CD4-positive, alpha-beta T cell (primary cell): ENCODE results near the gene TIPRL. TPM values are rescaled to one million over a fixed set of nuclear protein-coding genes. Genes with fewer than 3 reads are reported as not detected.

Experiments
- ATAC-seq: fragments of 200-7000 bp; cut with Tn5 transposase; one replicate; pipeline ENCODE4 v1.10.0; 2022; ENCODE audit warnings: mild to moderate bottlenecking; ENCODE audit not compliant: poor library complexity
- CTCF ChIA-PET: fragments of 350-600 bp; sonication (Branson Sonifier 250); formaldehyde crosslinking; loops from one replicate; lab custom pipeline; 2021; ENCODE audit warnings: antibody characterized with exemption, inconsistent platforms; lab: Charles Lee
- POLR2A ChIA-PET: fragments of 350-600 bp; sonication (Branson Sonifier 250); formaldehyde crosslinking; loops from one replicate; lab custom pipeline; 2021; ENCODE audit warnings: antibody characterized with exemption, inconsistent platforms; lab: Charles Lee
- DNase-seq, 14 experiments: peaks; one replicate each; pipeline ENCODE4 v3.0.0-alpha.2; 2013 to 2020; ENCODE audit warnings: mixed read lengths in 2 of 14
- H3K27ac ChIP-seq, 2 donors: one replicate each; pipeline versions ENCODE4 v1.5.1 to v1.7.0; 2013; ENCODE audit warnings: low read length in 2 of 2, low read depth in 1 of 2, mild to moderate bottlenecking in 1 of 2
- H3K27me3 ChIP-seq, 2 experiments: 1 replicate in 1 of 2; 2 replicates in 1 of 2; pipeline versions ENCODE4 v1.6.1 to v1.7.0; 2013; ENCODE audit warnings: low read length in 2 of 2, control low read depth in 1 of 2, mild to moderate bottlenecking in 1 of 2, moderate library complexity in 1 of 2; ENCODE audit not compliant: insufficient read depth in 2 of 2, control insufficient read depth in 1 of 2
- H3K36me3 ChIP-seq: one replicate; pipeline ENCODE4 v1.6.1; 2013; ENCODE audit warnings: low read length, control low read depth; ENCODE audit not compliant: insufficient read depth
- H3K4me1 ChIP-seq: one replicate; pipeline ENCODE4 v1.6.1; 2013; ENCODE audit warnings: low read length, control low read depth; ENCODE audit not compliant: insufficient read depth
- H3K4me3 ChIP-seq: one replicate; pipeline ENCODE4 v1.5.1; 2013; ENCODE audit warnings: mild to moderate bottlenecking, low read length, moderate library complexity
- H3K9me3 ChIP-seq, 2 experiments: 1 replicate in 1 of 2; 2 replicates in 1 of 2; pipeline versions ENCODE4 v1.6.1 to v1.7.0; 2013; ENCODE audit warnings: low read length in 2 of 2, mild to moderate bottlenecking in 2 of 2, control low read depth in 1 of 2, moderate library complexity in 1 of 2; ENCODE audit not compliant: control insufficient read depth in 1 of 2, insufficient read depth in 1 of 2
- H3K27ac Mint-ChIP-seq: one replicate; pipeline ENCODE4 v1.8.0; 2020; ENCODE audit warnings: mixed read lengths
- H3K27me3 Mint-ChIP-seq: one replicate; pipeline ENCODE4 v1.8.0; 2021; ENCODE audit warnings: mixed read lengths
- H3K36me3 Mint-ChIP-seq: one replicate; pipeline ENCODE4 v1.8.0; 2021; ENCODE audit warnings: low read depth, mixed read lengths
- H3K4me1 Mint-ChIP-seq: one replicate; pipeline ENCODE4 v1.8.0; 2021; ENCODE audit warnings: low read depth, mixed read lengths
- H3K4me3 Mint-ChIP-seq: one replicate; pipeline ENCODE4 v1.8.0; 2020; ENCODE audit warnings: mild to moderate bottlenecking, mixed read lengths
- H3K9me3 Mint-ChIP-seq: one replicate; pipeline ENCODE4 v1.8.0; 2020; ENCODE audit warnings: mixed read lengths
- intact Hi-C, 2 experiments: fragments of 100-400 bp; cut with DNase I in 1 of 2; cut with micrococcal nuclease in 1 of 2; formaldehyde crosslinking; loops; one replicate each; pipeline versions ENCODE4 v1.15.1 to v1.9.0; 2023 to 2025; cut with DNase I, micrococcal nuclease
- total RNA-seq, 174 experiments: library from RNA in 2 of 174; stranded (reverse) in 2 of 174; gene quantifications; one replicate each; pipeline ENCODE4 v1.2.3 and lab custom pipeline; 2021 to 2026
- TF ChIP-seq, protein P1 (sequence below): fragments of 200-600 bp; IDR thresholded peaks from one replicate; pipeline ENCODE4 v1.8.0; 2022; ENCODE audit warnings: antibody characterized with exemption, mild to moderate bottlenecking

The TIPRL gene
- total RNA-seq, 2 experiments from 2014 or later = 15.8 to 16.4 TPM

DNA sequence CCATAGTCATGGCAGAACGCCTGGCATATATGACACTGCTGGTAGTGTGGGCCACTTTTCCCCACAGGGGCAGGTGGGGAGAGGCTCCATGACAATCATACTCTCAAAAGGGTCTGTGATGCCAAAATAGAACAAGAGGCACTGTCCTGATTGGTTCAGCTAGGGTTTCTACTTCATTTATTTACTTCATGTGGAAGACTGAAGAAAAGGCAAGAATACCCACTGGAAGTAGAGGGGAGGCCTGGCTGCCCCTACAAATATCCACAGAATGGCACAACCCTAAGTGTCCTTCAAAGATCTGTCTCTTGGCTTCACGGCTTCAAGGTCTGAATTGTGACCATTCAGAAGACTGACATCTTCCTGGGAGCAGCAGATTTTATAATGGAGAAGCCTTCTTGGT, 42.5 kb downstream of the TIPRL start:
- peaks cover 12% of the 10 kb centered on the region for H3K4me1 ChIP-seq
- Mint-ChIP-seq H3K9me3 (no peaks in the 10 kb centered on the region), H3K4me3 (no peak overlapping the region), H3K36me3 (no peaks in the 10 kb centered on the region), H3K27ac (no peak overlapping the region), H3K4me1 (peaks cover 13% of the 10 kb centered on the region), H3K27me3 (peaks cover 10% of the 10 kb centered on the region)
- TF ChIP-seq, protein P1, sequence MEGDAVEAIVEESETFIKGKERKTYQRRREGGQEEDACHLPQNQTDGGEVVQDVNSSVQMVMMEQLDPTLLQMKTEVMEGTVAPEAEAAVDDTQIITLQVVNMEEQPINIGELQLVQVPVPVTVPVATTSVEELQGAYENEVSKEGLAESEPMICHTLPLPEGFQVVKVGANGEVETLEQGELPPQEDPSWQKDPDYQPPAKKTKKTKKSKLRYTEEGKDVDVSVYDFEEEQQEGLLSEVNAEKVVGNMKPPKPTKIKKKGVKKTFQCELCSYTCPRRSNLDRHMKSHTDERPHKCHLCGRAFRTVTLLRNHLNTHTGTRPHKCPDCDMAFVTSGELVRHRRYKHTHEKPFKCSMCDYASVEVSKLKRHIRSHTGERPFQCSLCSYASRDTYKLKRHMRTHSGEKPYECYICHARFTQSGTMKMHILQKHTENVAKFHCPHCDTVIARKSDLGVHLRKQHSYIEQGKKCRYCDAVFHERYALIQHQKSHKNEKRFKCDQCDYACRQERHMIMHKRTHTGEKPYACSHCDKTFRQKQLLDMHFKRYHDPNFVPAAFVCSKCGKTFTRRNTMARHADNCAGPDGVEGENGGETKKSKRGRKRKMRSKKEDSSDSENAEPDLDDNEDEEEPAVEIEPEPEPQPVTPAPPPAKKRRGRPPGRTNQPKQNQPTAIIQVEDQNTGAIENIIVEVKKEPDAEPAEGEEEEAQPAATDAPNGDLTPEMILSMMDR = no peak
- no peaks in the 10 kb centered on the region for H3K36me3 ChIP-seq
- intact Hi-C loops = no loop called here
- ChIA-PET POLR2A (no interaction called here), CTCF (no interaction called here)
- no peak overlapping the region for H3K4me3 ChIP-seq
- ATAC-seq (no peak), DNase-seq (no peak)
- no peaks in the 10 kb centered on the region for H3K9me3 ChIP-seq
- H3K27me3 ChIP-seq = no peaks in the 10 kb centered on the region
- no peak overlapping the region for H3K27ac ChIP-seq

DNA sequence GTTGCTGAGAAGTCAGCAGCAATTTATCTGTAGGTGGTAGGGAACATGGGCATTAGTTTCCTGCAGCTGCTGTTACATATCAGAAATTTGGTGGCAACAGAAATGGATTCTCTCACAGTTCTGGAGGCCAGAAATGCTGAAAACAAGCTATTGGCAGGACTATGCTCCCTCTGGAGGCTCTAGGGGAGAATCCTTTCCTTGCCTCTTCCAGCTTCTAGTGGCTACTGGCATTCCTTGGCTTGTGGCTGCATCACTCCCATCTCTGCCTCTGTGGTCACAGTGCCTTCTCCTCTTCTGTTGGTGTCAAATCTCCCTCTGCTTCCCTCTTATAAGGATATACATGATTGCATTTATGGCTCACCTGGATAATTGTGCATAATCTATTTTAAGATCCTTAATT, 44.5 kb downstream of the TIPRL start:
- H3K4me3 ChIP-seq = no peak overlapping the region
- H3K27ac ChIP-seq = no peak overlapping the region
- ATAC-seq = no peak
- no peaks in the 10 kb centered on the region for H3K9me3 ChIP-seq
- H3K4me3 Mint-ChIP-seq = peak overlapping the region; percentile 56
- ChIA-PET POLR2A (no interaction called here), CTCF (no interaction called here)
- no peak overlapping the region for H3K27ac Mint-ChIP-seq
- H3K36me3 ChIP-seq = no peaks in the 10 kb centered on the region
- TF ChIP-seq, protein P1 = no peak
- no peaks in the 10 kb centered on the region for H3K27me3 ChIP-seq
- no peaks in the 10 kb centered on the region for H3K9me3 Mint-ChIP-seq
- intact Hi-C loops = no loop called here
- H3K4me1 ChIP-seq = peaks cover 26% of the 10 kb centered on the region
- H3K4me1 Mint-ChIP-seq = peaks cover 32% of the 10 kb centered on the region
- peaks cover 10% of the 10 kb centered on the region for H3K27me3 Mint-ChIP-seq
- H3K36me3 Mint-ChIP-seq = peaks cover 18% of the 10 kb centered on the region
- no peak for DNase-seq

DNA sequence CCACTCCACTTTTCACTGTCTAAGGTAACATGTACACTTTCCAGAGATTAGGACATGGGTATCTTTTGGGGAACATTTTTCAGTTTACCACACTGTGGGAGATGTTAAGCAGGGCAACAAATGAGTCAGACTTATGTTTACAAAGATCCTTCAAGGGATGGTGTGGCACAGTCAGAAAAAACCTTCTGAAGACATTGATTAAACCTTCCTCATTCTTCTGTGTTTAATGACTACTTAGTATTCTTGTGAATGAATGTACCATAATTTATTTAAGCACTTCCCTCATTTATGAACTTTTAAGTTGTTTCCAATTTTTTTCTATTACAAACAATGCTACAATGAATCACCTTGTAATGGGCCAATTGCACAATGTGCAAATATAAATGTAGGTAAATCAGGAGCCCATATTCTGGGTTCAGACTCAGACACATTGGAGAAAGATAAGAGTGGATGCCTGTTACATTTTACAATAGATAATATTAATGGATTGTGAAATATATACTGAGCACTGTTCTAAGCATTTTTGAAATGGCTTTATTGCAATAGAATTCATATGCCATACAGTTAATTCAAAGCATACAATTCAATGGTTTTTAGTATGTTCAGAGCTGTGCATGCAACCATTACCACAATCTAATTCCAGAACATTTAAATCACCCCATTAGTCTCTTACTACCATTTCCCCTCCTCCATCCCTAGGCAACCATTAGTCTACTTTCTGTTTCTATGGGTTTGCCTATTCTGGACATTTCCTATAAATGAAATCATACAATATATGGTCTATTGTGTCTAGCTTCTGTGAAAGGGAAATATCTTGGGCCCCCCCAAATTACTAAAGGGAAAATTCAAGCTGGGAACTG, 45.1 kb downstream of the TIPRL start:
- Mint-ChIP-seq H3K36me3 (peaks cover 22% of the 10 kb centered on the region), H3K9me3 (no peaks in the 10 kb centered on the region), H3K4me3 (peak overlapping the region; percentile 99), H3K27me3 (peaks cover 10% of the 10 kb centered on the region), H3K4me1 (peaks cover 38% of the 10 kb centered on the region), H3K27ac (peak overlapping the region; percentile 88)
- no peak overlapping the region for H3K4me3 ChIP-seq
- no peak overlapping the region for H3K27ac ChIP-seq
- DNase-seq (no peak), ATAC-seq (no peak)
- intact Hi-C loops = no loop called here
- no peaks in the 10 kb centered on the region for H3K9me3 ChIP-seq
- no peaks in the 10 kb centered on the region for H3K27me3 ChIP-seq
- TF ChIP-seq, protein P1 = no peak
- no peaks in the 10 kb centered on the region for H3K36me3 ChIP-seq
- peaks cover 30% of the 10 kb centered on the region for H3K4me1 ChIP-seq
- ChIA-PET CTCF (interaction anchor here (4.0 kb wide), 1 partner anchor 11 kb away, joined by 21 read pairs; no protein-coding TSS in a partner anchor), POLR2A (interaction anchor here (3.6 kb wide), 1 partner anchor 288 kb away, joined by 15 read pairs; no protein-coding TSS in a partner anchor)
